T-helper 2 cell treated with Interferon-gamma antibody and Interleukin-4, amounts not matched to agents 5 μg/mL and 100 μg/mL, for 36 hours (primary cell): ENCODE data around the gene ZDHHC8.

Experiments
- DNase-seq: peaks from one replicate; pipeline ENCODE4 v3.0.0; 2021; ENCODE audit warnings: low spot score
- H3K27ac Mint-ChIP-seq: one replicate; pipeline ENCODE4 v1.8.0; 2021; ENCODE audit warnings: mild to moderate bottlenecking, mixed read lengths
- H3K27me3 Mint-ChIP-seq: one replicate; pipeline ENCODE4 v1.8.0; 2021; ENCODE audit warnings: low read depth, mixed read lengths
- H3K36me3 Mint-ChIP-seq: one replicate; pipeline ENCODE4 v1.8.0; 2021; ENCODE audit warnings: low read depth, mixed read lengths
- H3K4me1 Mint-ChIP-seq: one replicate; pipeline ENCODE4 v1.8.0; 2021; ENCODE audit warnings: low read depth, mixed read lengths
- H3K4me3 Mint-ChIP-seq: one replicate; pipeline ENCODE4 v1.8.0; 2022; ENCODE audit warnings: mild to moderate bottlenecking, moderate library complexity, mixed read lengths
- H3K9me3 Mint-ChIP-seq: one replicate; pipeline ENCODE4 v1.8.0; 2021; ENCODE audit warnings: mixed read lengths

Gene ZDHHC8

GRCh38 chr22:20126284-20127029 is 5.1 kb upstream of the ZDHHC8 start:
- H3K4me3 Mint-ChIP-seq, result no peak overlapping the region

GRCh38 chr22:20127318-20127868 is 4.2 kb upstream of the ZDHHC8 start:
- DNase-seq, result no peak
- Mint-ChIP-seq H3K27ac (no peak overlapping the region), H3K4me1 (peaks cover 7% of the 10 kb centered on the region), H3K9me3 (no peaks in the 10 kb centered on the region), H3K27me3 (no peaks in the 10 kb centered on the region), H3K4me3 (no peak overlapping the region), H3K36me3 (peaks cover 30% of the 10 kb centered on the region)

More at GRCh38 chr22:20126284-20127029, 5.1 kb upstream of the ZDHHC8 start:
- no peaks in the 10 kb centered on the region for H3K9me3 Mint-ChIP-seq
- peaks cover 10% of the 10 kb centered on the region for H3K4me1 Mint-ChIP-seq
- no peaks in the 10 kb centered on the region for H3K27me3 Mint-ChIP-seq
- peaks cover 38% of the 10 kb centered on the region for H3K36me3 Mint-ChIP-seq
- H3K27ac Mint-ChIP-seq, result no peak overlapping the region
- DNase-seq, result no peak

- Mint-ChIP-seq H3K27me3 (no peaks in the 10 kb centered on the region), H3K36me3 (peaks cover 29% of the 10 kb centered on the region), H3K9me3 (no peaks in the 10 kb centered on the region), H3K4me1 (peaks cover 6% of the 10 kb centered on the region), H3K4me3 (no peak overlapping the region), H3K27ac (no peak overlapping the region)
- no peak for DNase-seq
Observed at GRCh38 chr22:20127869-20128618, 3.6 kb upstream of the ZDHHC8 start.

- H3K36me3 Mint-ChIP-seq, result peaks cover 29% of the 10 kb centered on the region
- H3K27me3 Mint-ChIP-seq, result no peaks in the 10 kb centered on the region
- no peak for DNase-seq
- no peaks in the 10 kb centered on the region for H3K9me3 Mint-ChIP-seq
- H3K27ac Mint-ChIP-seq, result no peak overlapping the region
- no peak overlapping the region for H3K4me3 Mint-ChIP-seq
- peaks cover 8% of the 10 kb centered on the region for H3K4me1 Mint-ChIP-seq
Observed at GRCh38 chr22:20128619-20128901, 3.0 kb upstream of the ZDHHC8 start.

- H3K36me3 Mint-ChIP-seq, result peaks cover 25% of the 10 kb centered on the region
Observed at GRCh38 chr22:20128902-20129746, 2.5 kb upstream of the ZDHHC8 start.

GRCh38 chr22:20129747-20130014 is 1.9 kb upstream of the ZDHHC8 start:
- H3K36me3 Mint-ChIP-seq, result peaks cover 23% of the 10 kb centered on the region
- no peak overlapping the region for H3K27ac Mint-ChIP-seq
- DNase-seq, result no peak
- H3K9me3 Mint-ChIP-seq, result no peaks in the 10 kb centered on the region
- H3K4me3 Mint-ChIP-seq, result no peak overlapping the region
- H3K4me1 Mint-ChIP-seq, result peaks cover 11% of the 10 kb centered on the region
- H3K27me3 Mint-ChIP-seq, result no peaks in the 10 kb centered on the region

More at GRCh38 chr22:20128902-20129746, 2.5 kb upstream of the ZDHHC8 start:
- Mint-ChIP-seq H3K4me3 (peak overlapping the region; percentile 9), H3K27me3 (no peaks in the 10 kb centered on the region), H3K9me3 (no peaks in the 10 kb centered on the region), H3K4me1 (peaks cover 11% of the 10 kb centered on the region), H3K27ac (no peak overlapping the region)
- peak; percentile 27 for DNase-seq

GRCh38 chr22:20130319-20130718 is 1.3 kb upstream of the ZDHHC8 start:
- peaks cover 11% of the 10 kb centered on the region for H3K4me1 Mint-ChIP-seq
- peak overlapping the region; percentile 65 for H3K4me3 Mint-ChIP-seq
- DNase-seq, result no peak

GRCh38 chr22:20130731-20131596 is 640 bp upstream of the ZDHHC8 start:
- no peak overlapping the region for H3K27ac Mint-ChIP-seq
- H3K27me3 Mint-ChIP-seq, result no peaks in the 10 kb centered on the region
- peaks cover 11% of the 10 kb centered on the region for H3K4me1 Mint-ChIP-seq
- H3K9me3 Mint-ChIP-seq, result no peaks in the 10 kb centered on the region
- DNase-seq, result peak; percentile 66
- H3K36me3 Mint-ChIP-seq, result peaks cover 13% of the 10 kb centered on the region
- peak overlapping the region; percentile 65 for H3K4me3 Mint-ChIP-seq

More at GRCh38 chr22:20130319-20130718, 1.3 kb upstream of the ZDHHC8 start:
- Mint-ChIP-seq H3K9me3 (no peaks in the 10 kb centered on the region), H3K36me3 (peaks cover 18% of the 10 kb centered on the region), H3K27me3 (no peaks in the 10 kb centered on the region), H3K27ac (no peak overlapping the region)

GRCh38 chr22:20131859-20132685 is 468 bp downstream of the ZDHHC8 start:
- Mint-ChIP-seq H3K27me3 (no peaks in the 10 kb centered on the region), H3K9me3 (no peaks in the 10 kb centered on the region), H3K36me3 (peaks cover 8% of the 10 kb centered on the region), H3K4me1 (peaks cover 11% of the 10 kb centered on the region), H3K27ac (no peak overlapping the region), H3K4me3 (peak overlapping the region; percentile 72)
- DNase-seq, result no peak

GRCh38 chr22:20132686-20133246 is 1.2 kb downstream of the ZDHHC8 start:
- Mint-ChIP-seq H3K4me3 (peak overlapping the region; percentile 72), H3K4me1 (peaks cover 11% of the 10 kb centered on the region), H3K27me3 (no peaks in the 10 kb centered on the region), H3K9me3 (no peaks in the 10 kb centered on the region), H3K36me3 (peaks cover 2% of the 10 kb centered on the region), H3K27ac (peak overlapping the region; percentile 45)
- no peak for DNase-seq

- no peak for DNase-seq
Observed at GRCh38 chr22:20133930-20134549, 2.4 kb downstream of the ZDHHC8 start.

GRCh38 chr22:20135265-20135664 is 3.7 kb downstream of the ZDHHC8 start:
- Mint-ChIP-seq H3K4me1 (peaks cover 8% of the 10 kb centered on the region), H3K27ac (no peak overlapping the region), H3K27me3 (no peaks in the 10 kb centered on the region), H3K36me3 (no peaks in the 10 kb centered on the region), H3K4me3 (no peak overlapping the region), H3K9me3 (no peaks in the 10 kb centered on the region)
- DNase-seq, result no peak

More at GRCh38 chr22:20133930-20134549, 2.4 kb downstream of the ZDHHC8 start:
- Mint-ChIP-seq H3K9me3 (no peaks in the 10 kb centered on the region), H3K4me3 (peak overlapping the region; percentile 67), H3K27ac (peak overlapping the region; percentile 15), H3K4me1 (peaks cover 9% of the 10 kb centered on the region), H3K36me3 (no peaks in the 10 kb centered on the region), H3K27me3 (no peaks in the 10 kb centered on the region)
